ENCODE measurements around the gene MANSC1. TPM values are rescaled to one million over a fixed set of nuclear protein-coding genes. Genes with fewer than 3 reads are reported as not detected.

MANSC1 gene
- total RNA-seq, 4 donors from 2014 or later = 5.1 to 34.4 (median 16.9) TPM

- intact Hi-C loops (cut with DNase I; ENCODE audit: low total_unique reads) = no loop called here
- Histone ChIP-seq H3K4me3 (no peak overlapping the region), H3K9me3 (no peaks in the 10 kb centered on the region), H3K4me1 (no peaks in the 10 kb centered on the region), H3K27ac (no peak overlapping the region), H3K27me3 (no peaks in the 10 kb centered on the region), H3K36me3 (no peaks in the 10 kb centered on the region)
- DNase-seq = no peak
- TF ChIP-seq CTCF (IDR thresholded peaks at IDR 0.05) (no peak), POLR2A (IDR thresholded peaks at IDR 0.05) (no peak)
These were observed 44.3 kb downstream of the MANSC1 start for GRCh38 chr12:12305568-12306300.

GRCh38 chr12:12302976-12303375, 47.1 kb downstream of the MANSC1 start:
- no peak for DNase-seq
- H3K27ac ChIP-seq = no peak overlapping the region
- H3K4me3 ChIP-seq = no peak overlapping the region
- no peaks in the 10 kb centered on the region for H3K4me1 ChIP-seq
- H3K36me3 ChIP-seq = no peaks in the 10 kb centered on the region
- intact Hi-C loops (cut with DNase I; ENCODE audit: low total_unique reads) = no loop called here
- TF ChIP-seq CTCF (IDR thresholded peaks at IDR 0.05) (no peak), POLR2A (IDR thresholded peaks at IDR 0.05) (no peak)
- no peaks in the 10 kb centered on the region for H3K9me3 ChIP-seq
- no peaks in the 10 kb centered on the region for H3K27me3 ChIP-seq

GRCh38 chr12:12301122-12301521, 48.9 kb downstream of the MANSC1 start:
- intact Hi-C loops (cut with DNase I; ENCODE audit: low total_unique reads) = no loop called here
- DNase-seq = no peak
- TF ChIP-seq CTCF (IDR thresholded peaks at IDR 0.05) (no peak), POLR2A (IDR thresholded peaks at IDR 0.05) (no peak)

GRCh38 chr12:12297201-12297830, 52.7 kb downstream of the MANSC1 start:
- H3K36me3 ChIP-seq = no peaks in the 10 kb centered on the region
- H3K27ac ChIP-seq = no peak overlapping the region
- peaks cover 0 to 5% of the 10 kb centered on the region in 2 donors for H3K4me1 ChIP-seq
- H3K27me3 ChIP-seq = no peaks in the 10 kb centered on the region
- intact Hi-C loops (cut with DNase I; ENCODE audit: low total_unique reads) = no loop called here
- TF ChIP-seq CTCF (IDR thresholded peaks at IDR 0.05) (no peak), POLR2A (IDR thresholded peaks at IDR 0.05) (no peak)
- H3K9me3 ChIP-seq = no peaks in the 10 kb centered on the region
- no peak overlapping the region for H3K4me3 ChIP-seq
- no peak for DNase-seq

More at GRCh38 chr12:12301122-12301521, 48.9 kb downstream of the MANSC1 start:
- no peaks in the 10 kb centered on the region for H3K36me3 ChIP-seq
- H3K27ac ChIP-seq = no peak overlapping the region
- no peaks in the 10 kb centered on the region for H3K27me3 ChIP-seq
- H3K4me3 ChIP-seq = no peak overlapping the region
- no peaks in the 10 kb centered on the region for H3K4me1 ChIP-seq
- no peaks in the 10 kb centered on the region for H3K9me3 ChIP-seq

Measured in uterus (tissue), 4 donors.